Measurements from ENCODE around the gene STK38. TPM values are rescaled to one million over a fixed set of nuclear protein-coding genes. Genes with fewer than 3 reads are reported as not detected.
"Not testable (repeated sequence)": the region's sequence is repeated elsewhere in the genome, so short reads cannot be mapped to it uniquely, and the experiment has no call there.

Gene STK38
- total RNA-seq, 3 donors from 2014 or later, result 27.5 to 39.4 (median 31.4) TPM

GRCh38 chr6:36574679-36575078 is 27.4 kb upstream of the STK38 start:
- Histone ChIP-seq H3K27ac (no peak overlapping the region), H3K36me3 (no peaks in the 10 kb centered on the region), H3K9me3 (no peaks in the 10 kb centered on the region), H3K4me3 (no peak overlapping the region), H3K4me1 (peaks cover 0 to 17% of the 10 kb centered on the region in 2 donors), H3K27me3 (no peaks in the 10 kb centered on the region)
- DNase-seq (ENCODE audit: low spot score in 2 of 2), result no peak
- intact Hi-C loops (cut with DNase I; ENCODE audit: low total_unique reads), result no loop called here
- TF ChIP-seq POLR2A (IDR thresholded peaks at IDR 0.05), result no peak
- TF ChIP-seq, protein P1, sequence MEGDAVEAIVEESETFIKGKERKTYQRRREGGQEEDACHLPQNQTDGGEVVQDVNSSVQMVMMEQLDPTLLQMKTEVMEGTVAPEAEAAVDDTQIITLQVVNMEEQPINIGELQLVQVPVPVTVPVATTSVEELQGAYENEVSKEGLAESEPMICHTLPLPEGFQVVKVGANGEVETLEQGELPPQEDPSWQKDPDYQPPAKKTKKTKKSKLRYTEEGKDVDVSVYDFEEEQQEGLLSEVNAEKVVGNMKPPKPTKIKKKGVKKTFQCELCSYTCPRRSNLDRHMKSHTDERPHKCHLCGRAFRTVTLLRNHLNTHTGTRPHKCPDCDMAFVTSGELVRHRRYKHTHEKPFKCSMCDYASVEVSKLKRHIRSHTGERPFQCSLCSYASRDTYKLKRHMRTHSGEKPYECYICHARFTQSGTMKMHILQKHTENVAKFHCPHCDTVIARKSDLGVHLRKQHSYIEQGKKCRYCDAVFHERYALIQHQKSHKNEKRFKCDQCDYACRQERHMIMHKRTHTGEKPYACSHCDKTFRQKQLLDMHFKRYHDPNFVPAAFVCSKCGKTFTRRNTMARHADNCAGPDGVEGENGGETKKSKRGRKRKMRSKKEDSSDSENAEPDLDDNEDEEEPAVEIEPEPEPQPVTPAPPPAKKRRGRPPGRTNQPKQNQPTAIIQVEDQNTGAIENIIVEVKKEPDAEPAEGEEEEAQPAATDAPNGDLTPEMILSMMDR (IDR thresholded peaks at IDR 0.05), result no peak
- no peak for TF ChIP-seq POLR2AphosphoS5 (IDR thresholded peaks at IDR 0.05)

DNA sequence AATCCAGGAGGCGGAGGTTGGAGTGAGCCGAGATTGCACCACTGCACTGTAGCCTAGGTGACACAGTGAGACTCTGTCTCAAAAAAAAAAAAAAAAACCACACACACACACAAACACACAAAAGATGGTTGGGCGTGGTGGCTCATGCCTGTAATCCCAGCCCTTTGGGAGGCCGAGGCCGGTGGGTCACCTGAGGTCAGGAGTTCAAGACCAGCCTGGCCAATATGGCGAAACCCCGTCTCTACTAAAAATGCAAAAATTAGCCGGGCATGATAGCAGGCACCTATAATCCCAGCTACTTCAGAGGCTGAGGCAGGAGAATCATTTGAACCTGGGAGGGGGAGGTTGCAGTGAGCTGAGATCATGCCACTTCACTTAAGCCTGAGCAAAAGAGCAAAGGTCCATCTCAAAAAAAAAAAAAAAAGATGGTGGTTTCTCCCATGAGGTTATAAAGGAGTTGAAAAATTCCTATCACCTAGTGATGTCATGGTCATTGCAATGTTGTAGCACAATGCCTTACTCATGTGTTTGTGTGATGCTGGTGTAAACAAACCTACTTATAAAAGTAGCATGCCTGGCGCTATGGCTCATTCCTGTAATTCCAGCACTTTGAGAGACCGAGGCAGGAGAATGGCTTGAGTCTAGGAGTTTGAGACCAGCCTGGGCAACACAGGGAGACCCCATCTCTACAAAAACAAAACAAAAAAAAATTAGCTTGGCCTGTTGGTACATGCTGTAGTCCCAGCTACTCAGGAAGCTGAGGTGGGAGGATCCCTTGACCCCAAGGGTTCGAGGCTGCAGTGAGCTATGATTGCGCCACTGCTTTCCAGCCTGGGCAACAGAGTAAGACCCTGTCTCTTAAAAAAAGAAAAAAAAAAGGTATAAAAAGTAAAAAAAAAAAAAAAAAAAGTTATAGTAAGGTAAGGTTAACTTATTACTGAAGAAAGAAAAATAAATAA is 25.4 kb upstream of the STK38 start:
- intact Hi-C loops (cut with DNase I; ENCODE audit: low total_unique reads); H3K27ac ChIP-seq; H3K9me3 ChIP-seq; H3K27me3 ChIP-seq; DNase-seq (ENCODE audit: low spot score in 2 of 2); H3K36me3 ChIP-seq; H3K4me3 ChIP-seq: not testable (repeated sequence)
- H3K4me1 ChIP-seq, result peaks cover 0 to 11% of the 10 kb centered on the region in 2 donors

GRCh38 chr6:36571122-36572043 is 24.1 kb upstream of the STK38 start:
- Histone ChIP-seq H3K27ac (no peak overlapping the region), H3K27me3 (no peaks in the 10 kb centered on the region), H3K36me3 (no peaks in the 10 kb centered on the region), H3K4me3 (no peak overlapping the region), H3K4me1 (peaks cover 0 to under 1% of the 10 kb centered on the region in 2 donors), H3K9me3 (no peaks in the 10 kb centered on the region)
- TF ChIP-seq POLR2AphosphoS5 (IDR thresholded peaks at IDR 0.05) (no peak), POLR2A (IDR thresholded peaks at IDR 0.05) (no peak)
- TF ChIP-seq, protein P1 (IDR thresholded peaks at IDR 0.05), result no peak
- DNase-seq (ENCODE audit: low spot score in 2 of 2), result no peak
- intact Hi-C loops (cut with DNase I; ENCODE audit: low total_unique reads), result no loop called here

DNA sequence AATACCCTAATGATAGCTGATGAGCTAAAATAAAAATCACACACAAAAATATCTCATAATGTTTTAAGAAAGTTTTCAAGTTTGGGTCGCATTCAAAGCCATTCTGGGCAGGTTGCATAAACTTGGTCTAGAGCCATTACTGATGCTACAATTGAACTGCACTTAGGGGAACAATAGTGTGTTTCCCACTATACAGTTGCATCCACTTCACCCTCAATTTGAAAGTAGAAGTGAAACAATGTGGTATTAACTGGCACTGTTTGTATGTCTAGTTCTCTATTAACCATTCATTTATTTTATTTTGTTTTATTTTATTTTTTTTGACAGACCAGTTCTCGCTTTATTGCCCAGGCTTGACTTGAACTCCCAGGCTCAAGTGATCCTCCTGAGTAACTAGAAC is 23.0 kb upstream of the STK38 start:
- no peaks in the 10 kb centered on the region for H3K4me1 ChIP-seq
- no peaks in the 10 kb centered on the region for H3K36me3 ChIP-seq
- no peaks in the 10 kb centered on the region for H3K9me3 ChIP-seq
- H3K4me3 ChIP-seq, result no peak overlapping the region
- DNase-seq (ENCODE audit: low spot score in 2 of 2), result no peak
- H3K27ac ChIP-seq, result no peak overlapping the region
- TF ChIP-seq POLR2A (IDR thresholded peaks at IDR 0.05) (no peak), POLR2AphosphoS5 (IDR thresholded peaks at IDR 0.05) (no peak)
- TF ChIP-seq, protein P1 (IDR thresholded peaks at IDR 0.05), result no peak
- intact Hi-C loops (cut with DNase I; ENCODE audit: low total_unique reads), result no loop called here
- H3K27me3 ChIP-seq, result no peaks in the 10 kb centered on the region

GRCh38 chr6:36566418-36566905 is 19.2 kb upstream of the STK38 start:
- Histone ChIP-seq H3K27ac (no peak overlapping the region), H3K27me3 (no peaks in the 10 kb centered on the region), H3K4me3 (no peak overlapping the region), H3K4me1 (no peaks in the 10 kb centered on the region), H3K36me3 (no peaks in the 10 kb centered on the region), H3K9me3 (no peaks in the 10 kb centered on the region)
- TF ChIP-seq POLR2AphosphoS5 (IDR thresholded peaks at IDR 0.05), result no peak
- no peak for DNase-seq (ENCODE audit: low spot score in 2 of 2)
- intact Hi-C loops (cut with DNase I; ENCODE audit: low total_unique reads), result no loop called here

Measured in breast epithelium (tissue), 4 donors.